HL-60 (cell line): Measurements from ENCODE around the gene TAF1B.

Experiments
- DNase-seq, 2 experiments: peaks; one replicate each; pipeline ENCODE4 v3.0.0-alpha.2; 2010 to 2020; ENCODE audit warnings: low read depth in 1 of 2, low spot score in 1 of 2
- H3K27ac ChIP-seq: fragments of 250-450 bp; sonication (Bioruptor Pico); replicated peaks from 2 replicates; pipeline ENCODE4 v1.5.1; 2020; ENCODE audit warnings: mild to moderate bottlenecking, moderate library complexity
- H3K27me3 ChIP-seq: fragments of 250-450 bp; sonication (Bioruptor Pico); 2 replicates; pipeline ENCODE4 v1.5.1; 2021; ENCODE audit warnings: mild to moderate bottlenecking, moderate library complexity; ENCODE audit not compliant: insufficient read depth, poor library complexity, severe bottlenecking
- H3K4me3 ChIP-seq: replicated peaks from 2 replicates; pipeline ENCODE4 v1.5.1; 2011; ENCODE audit warnings: mild to moderate bottlenecking, control low read depth, low read length; ENCODE audit not compliant: insufficient read depth
- CTCF ChIP-seq: IDR thresholded peaks from one replicate; pipeline ENCODE4 v1.5.1; 2011; ENCODE audit warnings: low read length, control low read depth, inconsistent platforms; ENCODE audit not compliant: insufficient read depth
- GABPA ChIP-seq: IDR thresholded peaks from 2 replicates; pipeline ENCODE4 v1.6.1; 2012; ENCODE audit warnings: low read depth
- POLR2AphosphoS5 ChIP-seq: IDR thresholded peaks from 2 replicates; pipeline ENCODE4 v1.6.1; 2012; ENCODE audit warnings: low read depth
- REST ChIP-seq: IDR thresholded peaks from 2 replicates; pipeline ENCODE4 v1.6.1; 2012; ENCODE audit warnings: low read depth; ENCODE audit not compliant: insufficient replicate concordance
- SPI1 ChIP-seq: IDR thresholded peaks from 2 replicates; pipeline ENCODE4 v1.6.1; 2012; ENCODE audit warnings: low read depth, mild to moderate bottlenecking, borderline replicate concordance

TAF1B gene

GRCh38 chr2:9951522-9952285 lies 108.4 kb downstream of the TAF1B start, which contains the start of gene GRHL1:
Gene GRHL1 (plus strand): TSS chr2:9951693. CDS start chr2:9951834, 141 bp downstream.
- Histone ChIP-seq H3K4me3 (peak within 1 kb of the TSS; percentile 59), H3K27ac (no peak within 1 kb of the TSS), H3K27me3 (peaks cover 30% of the 10 kb centered on the region)
- DNase-seq = peak in 1 of 2 experiments; percentile 81
- TF ChIP-seq REST = no peak
- TF ChIP-seq CTCF = no peak
- no peak for TF ChIP-seq SPI1
- TF ChIP-seq POLR2AphosphoS5 = no peak
- TF ChIP-seq GABPA = no peak

GRCh38 chr2:9952286-9952737 lies 109.0 kb downstream of the TAF1B start:
- Histone ChIP-seq H3K27ac (no peak overlapping the region), H3K27me3 (peaks cover 30% of the 10 kb centered on the region), H3K4me3 (peak overlapping the region; percentile 59)
- DNase-seq = no peak
- no peak for TF ChIP-seq SPI1
- no peak for TF ChIP-seq POLR2AphosphoS5
- TF ChIP-seq REST = no peak
- TF ChIP-seq GABPA = no peak
- TF ChIP-seq CTCF = no peak

GRCh38 chr2:9952856-9953503 lies 109.7 kb downstream of the TAF1B start:
- Histone ChIP-seq H3K27ac (no peak overlapping the region), H3K27me3 (peaks cover 29% of the 10 kb centered on the region), H3K4me3 (no peak overlapping the region)
- TF ChIP-seq REST = no peak
- no peak for TF ChIP-seq POLR2AphosphoS5
- TF ChIP-seq GABPA = no peak
- TF ChIP-seq SPI1 = peak; percentile 31; the same call in 1 of the 2 replicates
- DNase-seq = no peak
